ENCODE measurements around the gene AHCYL2. TPM values are rescaled to one million over a fixed set of nuclear protein-coding genes. Genes with fewer than 3 reads are reported as not detected.

AHCYL2 gene
- total and polyA plus RNA-seq, 2 donors (not counting 1 experiment from before 2014, with no cell fraction given) = 8.8 to 26.2 TPM

GRCh38 chr7:129390314-129390713 lies 165.5 kb downstream of the AHCYL2 start:
- no peak overlapping the region for H3K4me3 Mint-ChIP-seq
- no peaks in the 10 kb centered on the region for H3K27me3 Mint-ChIP-seq
- no peaks in the 10 kb centered on the region for H3K9me3 ChIP-seq (ENCODE audit: control extremely low read depth in 1 of 3, control insufficient read depth in 2 of 3, insufficient read depth in 1 of 3, low read length in 2 of 3)
- POLR2A ChIA-PET = no interaction called here
- no peak overlapping the region for H3K27ac Mint-ChIP-seq
- H3K27ac ChIP-seq (ENCODE audit: low read length in 2 of 2) = no peak overlapping the region
- H3K9me3 Mint-ChIP-seq (ENCODE audit: insufficient read depth) = no peaks in the 10 kb centered on the region
- no peak overlapping the region for H3K4me2 ChIP-seq (replicated peaks; ENCODE audit: low read depth, low read length, poor library complexity, severe bottlenecking)
- no peak overlapping the region for H3K9ac ChIP-seq (ENCODE audit: low read length)
- DNase-seq (no peak), ATAC-seq (ENCODE audit: low read depth) (no peak)
- no peak overlapping the region for H2AFZ ChIP-seq (ENCODE audit: insufficient read depth, low read depth, low read length, poor library complexity, severe bottlenecking)
- no peak for TF ChIP-seq EZH2 (IDR thresholded peaks at IDR 0.05; ENCODE audit: borderline replicate concordance, insufficient read depth, low read depth, low read length, poor library complexity, severe bottlenecking)
- TF ChIP-seq, protein P1, sequence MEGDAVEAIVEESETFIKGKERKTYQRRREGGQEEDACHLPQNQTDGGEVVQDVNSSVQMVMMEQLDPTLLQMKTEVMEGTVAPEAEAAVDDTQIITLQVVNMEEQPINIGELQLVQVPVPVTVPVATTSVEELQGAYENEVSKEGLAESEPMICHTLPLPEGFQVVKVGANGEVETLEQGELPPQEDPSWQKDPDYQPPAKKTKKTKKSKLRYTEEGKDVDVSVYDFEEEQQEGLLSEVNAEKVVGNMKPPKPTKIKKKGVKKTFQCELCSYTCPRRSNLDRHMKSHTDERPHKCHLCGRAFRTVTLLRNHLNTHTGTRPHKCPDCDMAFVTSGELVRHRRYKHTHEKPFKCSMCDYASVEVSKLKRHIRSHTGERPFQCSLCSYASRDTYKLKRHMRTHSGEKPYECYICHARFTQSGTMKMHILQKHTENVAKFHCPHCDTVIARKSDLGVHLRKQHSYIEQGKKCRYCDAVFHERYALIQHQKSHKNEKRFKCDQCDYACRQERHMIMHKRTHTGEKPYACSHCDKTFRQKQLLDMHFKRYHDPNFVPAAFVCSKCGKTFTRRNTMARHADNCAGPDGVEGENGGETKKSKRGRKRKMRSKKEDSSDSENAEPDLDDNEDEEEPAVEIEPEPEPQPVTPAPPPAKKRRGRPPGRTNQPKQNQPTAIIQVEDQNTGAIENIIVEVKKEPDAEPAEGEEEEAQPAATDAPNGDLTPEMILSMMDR (IDR thresholded peaks at IDR 0.05) = no peak
- H3K4me1 ChIP-seq (ENCODE audit: control insufficient read depth in 2 of 2, insufficient read depth in 2 of 2, low read length in 2 of 2) = no peaks in the 10 kb centered on the region
- intact Hi-C loops (cut with micrococcal nuclease) = no loop called here
- no peak overlapping the region for H3K4me3 ChIP-seq (ENCODE audit: control extremely low read depth in 1 of 5, extremely low read depth in 1 of 5, insufficient read depth in 1 of 5, low read depth in 2 of 5, low read length in 4 of 5)
- CTCF ChIA-PET = interaction anchor here (0.6 to 1.4 kb wide), 3 partner anchors 9 to 594 kb away, joined by 3 to 4 read pairs (median 4); no protein-coding TSS in a partner anchor
- H3K36me3 ChIP-seq (replicated peaks in 1 of 2; ENCODE audit: control extremely low read depth in 1 of 2, control insufficient read depth in 1 of 2, extremely low read depth in 1 of 2, insufficient read depth in 2 of 2, low read length in 1 of 2) = peaks cover 2 to 10% of the 10 kb centered on the region in 2 experiments
- no peaks in the 10 kb centered on the region for H3K79me2 ChIP-seq (ENCODE audit: control insufficient read depth, insufficient read depth, low read length)
- no peaks in the 10 kb centered on the region for H3K27me3 ChIP-seq (replicated peaks in 1 of 4; ENCODE audit: control extremely low read depth in 1 of 4, control insufficient read depth in 3 of 4, insufficient read depth in 4 of 4, low read length in 3 of 4)
- no peaks in the 10 kb centered on the region for H4K20me1 ChIP-seq (ENCODE audit: control insufficient read depth, insufficient read depth, low read length, poor library complexity, severe bottlenecking)
- no peaks in the 10 kb centered on the region for H3K4me1 Mint-ChIP-seq

DNA sequence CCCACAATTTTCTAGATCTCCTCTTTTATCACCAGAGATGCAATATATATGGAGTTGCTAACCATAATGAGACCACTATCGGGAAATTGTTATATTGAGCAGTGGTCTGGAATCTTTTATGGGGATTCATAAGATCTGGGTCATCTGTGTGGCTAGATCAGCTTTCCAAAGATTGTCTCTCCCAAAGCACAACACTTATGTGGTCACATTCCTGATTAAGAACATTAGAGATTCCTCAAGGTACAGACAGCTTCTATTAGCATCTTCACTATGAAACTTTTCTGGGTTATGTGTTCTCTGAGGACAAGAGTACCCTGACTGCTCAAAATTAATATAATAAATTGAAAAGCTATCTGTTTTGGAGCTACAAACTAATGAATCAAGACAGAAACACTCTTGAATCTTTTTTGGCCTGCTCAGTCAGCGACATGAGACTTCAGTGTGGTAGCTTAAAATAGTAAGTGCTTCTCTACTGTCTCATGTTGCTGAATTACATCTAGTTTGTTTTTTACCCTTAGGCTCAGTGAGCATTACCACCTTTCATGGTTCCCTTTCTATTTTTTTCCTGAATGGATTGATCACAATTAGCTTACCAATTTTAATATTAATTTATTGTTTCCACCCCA lies 166.8 kb downstream of the AHCYL2 start:
- no peak overlapping the region for H3K9ac ChIP-seq (ENCODE audit: low read length)
- no peaks in the 10 kb centered on the region for H3K4me1 ChIP-seq (ENCODE audit: control insufficient read depth in 2 of 2, insufficient read depth in 2 of 2, low read length in 2 of 2)
- no peak overlapping the region for H3K4me3 Mint-ChIP-seq
- no peak for DNase-seq
- ChIA-PET CTCF (interaction anchor here (1.0 to 1.1 kb wide), 4 partner anchors 10 to 24 kb away, joined by 3 to 4 read pairs (median 4); no protein-coding TSS in a partner anchor), POLR2A (interaction anchor here (0.5 kb wide), 1 partner anchor 13 kb away, joined by 3 read pairs; no protein-coding TSS in a partner anchor)
- ATAC-seq (ENCODE audit: low read depth) = no peak
- intact Hi-C loops (cut with micrococcal nuclease) = no loop called here
- no peaks in the 10 kb centered on the region for H4K20me1 ChIP-seq (ENCODE audit: control insufficient read depth, insufficient read depth, low read length, poor library complexity, severe bottlenecking)
- H3K27me3 ChIP-seq (replicated peaks in 1 of 4; ENCODE audit: control extremely low read depth in 1 of 4, control insufficient read depth in 3 of 4, insufficient read depth in 4 of 4, low read length in 3 of 4) = no peaks in the 10 kb centered on the region
- no peaks in the 10 kb centered on the region for H3K4me1 Mint-ChIP-seq
- no peaks in the 10 kb centered on the region for H3K79me2 ChIP-seq (ENCODE audit: control insufficient read depth, insufficient read depth, low read length)
- H3K4me2 ChIP-seq (replicated peaks; ENCODE audit: low read depth, low read length, poor library complexity, severe bottlenecking) = no peak overlapping the region
- no CpG with 5 or more reads among the region's 2 CpGs for WGBS (ENCODE audit: insufficient coverage)
- H3K4me3 ChIP-seq (ENCODE audit: control extremely low read depth in 1 of 5, extremely low read depth in 1 of 5, insufficient read depth in 1 of 5, low read depth in 2 of 5, low read length in 4 of 5) = no peak overlapping the region
- H3K27ac ChIP-seq (ENCODE audit: low read length in 2 of 2) = no peak overlapping the region
- peaks cover 2 to 10% of the 10 kb centered on the region in 2 experiments for H3K36me3 ChIP-seq (replicated peaks in 1 of 2; ENCODE audit: control extremely low read depth in 1 of 2, control insufficient read depth in 1 of 2, extremely low read depth in 1 of 2, insufficient read depth in 2 of 2, low read length in 1 of 2)
- no peak overlapping the region for H3K27ac Mint-ChIP-seq
- TF ChIP-seq EZH2 (IDR thresholded peaks at IDR 0.05; ENCODE audit: borderline replicate concordance, insufficient read depth, low read depth, low read length, poor library complexity, severe bottlenecking) = no peak
- TF ChIP-seq, protein P1 (IDR thresholded peaks at IDR 0.05) = no peak
- no peaks in the 10 kb centered on the region for H3K9me3 Mint-ChIP-seq (ENCODE audit: insufficient read depth)
- H3K27me3 Mint-ChIP-seq = no peaks in the 10 kb centered on the region
- no peaks in the 10 kb centered on the region for H3K9me3 ChIP-seq (ENCODE audit: control extremely low read depth in 1 of 3, control insufficient read depth in 2 of 3, insufficient read depth in 1 of 3, low read length in 2 of 3)
- no peak overlapping the region for H2AFZ ChIP-seq (ENCODE audit: insufficient read depth, low read depth, low read length, poor library complexity, severe bottlenecking)

Measured in B cell (primary cell).